Gastroesophageal sphincter (tissue), 3 donors: ENCODE data around the gene GRK1.

Experiments
- EP300 ChIP-seq: sonication (generic); formaldehyde crosslinking; IDR thresholded peaks from one replicate; pipeline ENCODE4 v1.6.1; 2017; ENCODE audit warnings: antibody characterized with exemption, mild to moderate bottlenecking
- POLR2A ChIP-seq, 2 donors: fragments of 450-650 bp; IDR thresholded peaks; one replicate each; pipeline ENCODE4 v1.6.1; 2017; ENCODE audit warnings: antibody characterized with exemption in 2 of 2, mild to moderate bottlenecking in 2 of 2, moderate library complexity in 1 of 2
- POLR2AphosphoS5 ChIP-seq: sonication (generic); formaldehyde crosslinking; IDR thresholded peaks from one replicate; pipeline ENCODE4 v1.6.1; 2017; ENCODE audit warnings: antibody characterized with exemption
- TF ChIP-seq, protein P1 (sequence below), 4 experiments: fragments of 200-600 bp in 2 of 4; fragments of 450-650 bp in 2 of 4; sonication (generic) in 1 of 4; IDR thresholded peaks; one replicate each; pipeline ENCODE4 v1.5.1; 2017 to 2019; ENCODE audit warnings: antibody characterized with exemption in 4 of 4, mild to moderate bottlenecking in 2 of 4, moderate library complexity in 2 of 4

DNA sequence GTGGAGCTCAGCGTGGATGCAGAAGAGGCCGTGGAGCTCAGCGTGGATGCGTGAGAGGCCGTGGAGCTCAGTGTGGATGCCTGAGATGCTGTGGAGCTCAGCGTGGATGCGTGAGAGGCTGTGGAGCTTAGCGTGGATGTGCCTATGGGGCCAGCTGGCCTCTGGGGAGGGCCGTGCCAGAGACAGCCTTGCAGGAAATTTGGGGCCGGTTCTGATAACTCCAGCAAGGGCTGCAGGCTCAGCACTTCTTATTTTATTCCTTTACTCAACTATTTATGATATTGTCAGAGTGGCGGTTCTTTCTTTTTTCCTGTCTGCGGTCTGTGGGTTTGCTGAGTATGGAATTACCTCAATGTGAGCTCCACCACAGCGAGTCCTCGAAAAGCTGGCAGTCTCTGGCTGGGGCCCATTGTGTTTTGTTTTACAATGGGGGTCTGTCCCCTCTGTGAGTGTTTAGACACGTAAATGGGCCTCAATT is 74.2 kb downstream of the GRK1 start:
- TF ChIP-seq, protein P1, sequence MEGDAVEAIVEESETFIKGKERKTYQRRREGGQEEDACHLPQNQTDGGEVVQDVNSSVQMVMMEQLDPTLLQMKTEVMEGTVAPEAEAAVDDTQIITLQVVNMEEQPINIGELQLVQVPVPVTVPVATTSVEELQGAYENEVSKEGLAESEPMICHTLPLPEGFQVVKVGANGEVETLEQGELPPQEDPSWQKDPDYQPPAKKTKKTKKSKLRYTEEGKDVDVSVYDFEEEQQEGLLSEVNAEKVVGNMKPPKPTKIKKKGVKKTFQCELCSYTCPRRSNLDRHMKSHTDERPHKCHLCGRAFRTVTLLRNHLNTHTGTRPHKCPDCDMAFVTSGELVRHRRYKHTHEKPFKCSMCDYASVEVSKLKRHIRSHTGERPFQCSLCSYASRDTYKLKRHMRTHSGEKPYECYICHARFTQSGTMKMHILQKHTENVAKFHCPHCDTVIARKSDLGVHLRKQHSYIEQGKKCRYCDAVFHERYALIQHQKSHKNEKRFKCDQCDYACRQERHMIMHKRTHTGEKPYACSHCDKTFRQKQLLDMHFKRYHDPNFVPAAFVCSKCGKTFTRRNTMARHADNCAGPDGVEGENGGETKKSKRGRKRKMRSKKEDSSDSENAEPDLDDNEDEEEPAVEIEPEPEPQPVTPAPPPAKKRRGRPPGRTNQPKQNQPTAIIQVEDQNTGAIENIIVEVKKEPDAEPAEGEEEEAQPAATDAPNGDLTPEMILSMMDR (IDR thresholded peaks at IDR 0.05) = no peak
- TF ChIP-seq POLR2A (IDR thresholded peaks at IDR 0.05) (no peak), POLR2AphosphoS5 (no peak), EP300 (no peak)
